ENCODE measurements around the gene UGT2A1.

Gene UGT2A1

DNA sequence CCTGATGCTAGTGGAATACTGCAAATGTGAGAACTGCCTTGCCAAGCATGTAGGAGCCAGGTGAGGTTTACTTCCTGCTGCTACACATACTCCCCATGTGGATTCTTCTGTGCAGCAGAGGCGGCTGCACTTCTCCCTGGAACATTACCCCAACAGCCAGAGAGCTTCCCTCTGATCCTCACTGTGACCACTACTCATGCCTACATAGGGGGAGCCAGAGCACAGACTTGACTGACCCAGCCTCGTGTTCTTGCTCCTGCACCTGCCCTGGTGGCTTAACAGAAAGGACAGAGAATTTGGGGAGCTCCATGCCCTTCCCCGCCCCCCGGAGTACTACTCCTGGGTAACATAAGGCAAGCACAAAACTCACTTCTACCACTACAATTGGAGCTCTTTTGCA is 52.0 kb downstream of the UGT2A1 start:
- TF ChIP-seq CTCF (IDR thresholded peaks at IDR 0.05; ENCODE audit: low read depth, low read length, missing control alignments), result no peak
- no peak overlapping the region for H3K4me3 ChIP-seq (ENCODE audit: low read depth, low read length)
- in situ Hi-C loops (cut with HindIII; ENCODE audit: low pct_ligation_motif_present, low sequenced_read_pairs), result no loop called here
- DNase-seq, result no peak
- no peaks in the 10 kb centered on the region for H3K36me3 ChIP-seq (replicated peaks)
- H3K27ac ChIP-seq, result no peak overlapping the region
- no peaks in the 10 kb centered on the region for H3K27me3 ChIP-seq (replicated peaks)

DNA sequence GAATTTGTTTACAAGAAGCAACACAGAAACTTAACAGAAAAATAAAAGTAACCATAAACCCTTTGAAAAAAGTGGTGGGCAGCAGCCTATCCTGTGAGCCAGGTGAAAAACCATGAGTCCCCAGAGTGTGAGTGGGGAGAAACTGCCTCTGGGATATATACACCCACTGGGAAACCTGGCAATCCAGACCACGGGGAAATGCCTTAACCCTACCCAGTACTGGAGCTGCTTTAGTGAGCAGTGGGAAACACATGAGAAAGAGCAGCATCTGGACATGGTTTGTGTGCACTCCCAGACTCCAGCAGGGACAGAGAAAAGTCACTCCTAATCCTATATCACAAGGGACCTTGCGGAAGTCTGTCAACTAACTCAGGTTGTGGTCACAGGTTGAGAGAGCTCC is 53.0 kb downstream of the UGT2A1 start:
- H3K4me3 ChIP-seq (ENCODE audit: low read depth, low read length), result no peak overlapping the region
- in situ Hi-C loops (cut with HindIII; ENCODE audit: low pct_ligation_motif_present, low sequenced_read_pairs), result no loop called here
- H3K27me3 ChIP-seq (replicated peaks), result no peaks in the 10 kb centered on the region
- no peak for TF ChIP-seq CTCF (IDR thresholded peaks at IDR 0.05; ENCODE audit: low read depth, low read length, missing control alignments)
- H3K36me3 ChIP-seq (replicated peaks), result no peaks in the 10 kb centered on the region
- DNase-seq, result no peak
- H3K27ac ChIP-seq, result no peak overlapping the region

DNA sequence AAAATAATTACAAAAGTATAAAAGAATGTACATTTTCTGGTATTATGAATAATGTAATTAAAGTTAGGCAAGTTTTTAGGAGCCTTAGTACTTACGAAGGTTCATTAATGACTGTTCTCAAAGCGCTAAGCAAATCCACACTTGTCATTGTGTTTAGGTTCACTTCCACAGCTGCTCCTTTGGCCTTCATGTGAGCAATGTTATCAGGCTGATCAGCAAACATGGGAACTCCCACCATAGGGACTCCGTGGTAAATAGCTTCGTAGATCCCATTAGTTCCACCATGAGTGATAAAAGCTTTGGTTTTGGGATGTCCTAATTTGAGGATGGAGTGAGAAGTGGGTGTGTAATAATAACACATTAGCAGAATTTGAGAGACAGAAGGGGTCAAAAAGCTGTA is 58.7 kb downstream of the UGT2A1 start:
- no peak overlapping the region for H3K4me3 ChIP-seq (ENCODE audit: low read depth, low read length)
- H3K27ac ChIP-seq, result no peak overlapping the region
- no peak for DNase-seq
- in situ Hi-C loops (cut with HindIII; ENCODE audit: low pct_ligation_motif_present, low sequenced_read_pairs), result no loop called here
- no peaks in the 10 kb centered on the region for H3K36me3 ChIP-seq (replicated peaks)
- TF ChIP-seq CTCF (IDR thresholded peaks at IDR 0.05; ENCODE audit: low read depth, low read length, missing control alignments), result no peak
- no peaks in the 10 kb centered on the region for H3K27me3 ChIP-seq (replicated peaks)

GRCh38 chr4:69591364-69591763 is 61.7 kb downstream of the UGT2A1 start:
- no peak for TF ChIP-seq CTCF (IDR thresholded peaks at IDR 0.05; ENCODE audit: low read depth, low read length, missing control alignments)
- no peaks in the 10 kb centered on the region for H3K36me3 ChIP-seq (replicated peaks)
- no peak for DNase-seq
- H3K4me3 ChIP-seq (ENCODE audit: low read depth, low read length), result no peak overlapping the region
- in situ Hi-C loops (cut with HindIII; ENCODE audit: low pct_ligation_motif_present, low sequenced_read_pairs), result no loop called here
- no peaks in the 10 kb centered on the region for H3K27me3 ChIP-seq (replicated peaks)
- H3K27ac ChIP-seq, result no peak overlapping the region

DNA sequence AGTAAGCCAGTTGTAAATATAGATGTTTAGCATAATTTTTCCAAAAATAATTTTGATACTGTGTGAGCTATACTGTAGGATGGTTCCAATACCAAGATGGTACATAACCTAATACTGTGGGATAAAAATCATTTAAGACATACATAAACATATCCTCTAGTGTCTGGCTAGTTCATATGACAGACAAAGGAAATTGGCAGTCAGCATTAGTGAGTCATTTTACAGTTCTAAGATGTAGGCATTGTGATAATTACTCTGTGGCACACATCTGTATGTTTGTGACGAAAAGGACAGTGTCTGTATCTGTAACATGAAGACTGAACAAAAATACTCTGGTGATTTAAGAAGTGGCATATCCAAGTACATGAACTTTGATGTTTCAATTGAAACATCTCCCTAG is 63.2 kb downstream of the UGT2A1 start:
- Histone ChIP-seq H3K36me3 (replicated peaks) (no peaks in the 10 kb centered on the region), H3K27me3 (replicated peaks) (no peaks in the 10 kb centered on the region), H3K4me3 (ENCODE audit: low read depth, low read length) (no peak overlapping the region), H3K27ac (no peak overlapping the region)
- in situ Hi-C loops (cut with HindIII; ENCODE audit: low pct_ligation_motif_present, low sequenced_read_pairs), result no loop called here
- TF ChIP-seq CTCF (IDR thresholded peaks at IDR 0.05; ENCODE audit: low read depth, low read length, missing control alignments), result no peak
- no peak for DNase-seq

- no peak for DNase-seq
- Histone ChIP-seq H3K27me3 (replicated peaks) (no peaks in the 10 kb centered on the region), H3K27ac (no peak overlapping the region), H3K4me3 (ENCODE audit: low read depth, low read length) (no peak overlapping the region), H3K36me3 (replicated peaks) (no peaks in the 10 kb centered on the region)
- in situ Hi-C loops (cut with HindIII; ENCODE audit: low pct_ligation_motif_present, low sequenced_read_pairs), result no loop called here
- no peak for TF ChIP-seq CTCF (IDR thresholded peaks at IDR 0.05; ENCODE audit: low read depth, low read length, missing control alignments)
These were observed 68.9 kb downstream of the UGT2A1 start for GRCh38 chr4:69584135-69584534.

Data from brain microvascular endothelial cell (primary cell).